Mucosa of stomach (tissue), 1 donor: ENCODE data around the gene CATSPERE.
"Not testable (repeated sequence)": the region's sequence is repeated elsewhere in the genome, so short reads cannot be mapped to it uniquely, and the experiment has no call there.

Experiments used
- H3K27me3 ChIP-seq: one replicate; pipeline ENCODE4 v1.7.0; 2013; ENCODE audit warnings: mild to moderate bottlenecking, low read length; ENCODE audit not compliant: control insufficient read depth, insufficient read depth
- H3K36me3 ChIP-seq: one replicate; pipeline ENCODE4 v1.7.0; 2013; ENCODE audit warnings: low read length; ENCODE audit not compliant: control insufficient read depth, insufficient read depth
- H3K4me1 ChIP-seq: one replicate; pipeline ENCODE4 v1.7.0; 2013; ENCODE audit warnings: mild to moderate bottlenecking, low read length; ENCODE audit not compliant: control insufficient read depth, insufficient read depth
- H3K4me3 ChIP-seq: one replicate; pipeline ENCODE4 v1.7.0; 2013; ENCODE audit warnings: low read length
- H3K9ac ChIP-seq: one replicate; pipeline ENCODE4 v1.7.0; 2013; ENCODE audit warnings: mild to moderate bottlenecking, low read length, moderate library complexity
- H3K9me3 ChIP-seq: one replicate; pipeline ENCODE4 v1.7.0; 2013; ENCODE audit warnings: mild to moderate bottlenecking, low read length, moderate library complexity; ENCODE audit not compliant: control insufficient read depth
- donor health status: Pancreatic carcinoma.

The CATSPERE gene

GRCh38 chr1:244497805-244498204 is 36.7 kb downstream of the CATSPERE start:
- no peak overlapping the region for H3K9ac ChIP-seq
- H3K4me1 ChIP-seq, result no peaks in the 10 kb centered on the region
- no peaks in the 10 kb centered on the region for H3K36me3 ChIP-seq
- H3K9me3 ChIP-seq, result no peaks in the 10 kb centered on the region
- H3K27me3 ChIP-seq, result no peaks in the 10 kb centered on the region
- no peak overlapping the region for H3K4me3 ChIP-seq

- H3K4me1 ChIP-seq, H3K36me3 ChIP-seq, H3K9ac ChIP-seq, H3K9me3 ChIP-seq, H3K27me3 ChIP-seq, H3K4me3 ChIP-seq: not testable (repeated sequence)
These were observed 38.4 kb downstream of the CATSPERE start for GRCh38 chr1:244499484-244499883.

- not testable (repeated sequence) for H3K9ac ChIP-seq, H3K4me1 ChIP-seq, H3K9me3 ChIP-seq, H3K4me3 ChIP-seq, H3K27me3 ChIP-seq, H3K36me3 ChIP-seq
These were observed 39.4 kb downstream of the CATSPERE start for GRCh38 chr1:244500515-244500914.

GRCh38 chr1:244502630-244503029 is 41.6 kb downstream of the CATSPERE start:
- no peaks in the 10 kb centered on the region for H3K4me1 ChIP-seq

GRCh38 chr1:244513493-244513892 is 52.4 kb downstream of the CATSPERE start:
- H3K36me3 ChIP-seq, result no peaks in the 10 kb centered on the region
- no peaks in the 10 kb centered on the region for H3K9me3 ChIP-seq
- H3K4me1 ChIP-seq, result no peaks in the 10 kb centered on the region
- H3K9ac ChIP-seq, result no peak overlapping the region
- H3K4me3 ChIP-seq, result no peak overlapping the region
- no peaks in the 10 kb centered on the region for H3K27me3 ChIP-seq

More at GRCh38 chr1:244502630-244503029, 41.6 kb downstream of the CATSPERE start:
- H3K9me3 ChIP-seq, result no peaks in the 10 kb centered on the region
- no peaks in the 10 kb centered on the region for H3K36me3 ChIP-seq
- no peak overlapping the region for H3K9ac ChIP-seq
- no peaks in the 10 kb centered on the region for H3K27me3 ChIP-seq
- no peak overlapping the region for H3K4me3 ChIP-seq

DNA sequence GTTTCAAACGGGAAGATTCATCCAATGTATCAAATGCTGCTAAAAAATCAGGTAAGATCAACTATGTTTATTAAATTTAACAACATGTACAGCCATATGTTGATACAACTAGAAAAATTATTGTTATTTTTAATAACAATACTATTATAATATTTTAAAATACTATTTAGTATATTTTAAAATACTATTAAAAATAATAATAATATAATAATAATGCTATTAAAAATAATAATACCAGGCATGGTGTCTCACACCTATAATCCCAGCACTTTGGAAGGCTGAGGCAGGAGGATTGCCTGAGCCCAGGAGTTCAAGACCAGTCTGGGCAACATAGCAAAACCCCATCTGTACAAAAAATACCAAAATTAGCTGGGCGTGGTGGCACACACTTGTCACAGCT is 54.6 kb downstream of the CATSPERE start:
- Histone ChIP-seq H3K27me3 (no peaks in the 10 kb centered on the region), H3K9me3 (no peaks in the 10 kb centered on the region), H3K4me3 (no peak overlapping the region), H3K36me3 (no peaks in the 10 kb centered on the region), H3K9ac (no peak overlapping the region), H3K4me1 (no peaks in the 10 kb centered on the region)

DNA sequence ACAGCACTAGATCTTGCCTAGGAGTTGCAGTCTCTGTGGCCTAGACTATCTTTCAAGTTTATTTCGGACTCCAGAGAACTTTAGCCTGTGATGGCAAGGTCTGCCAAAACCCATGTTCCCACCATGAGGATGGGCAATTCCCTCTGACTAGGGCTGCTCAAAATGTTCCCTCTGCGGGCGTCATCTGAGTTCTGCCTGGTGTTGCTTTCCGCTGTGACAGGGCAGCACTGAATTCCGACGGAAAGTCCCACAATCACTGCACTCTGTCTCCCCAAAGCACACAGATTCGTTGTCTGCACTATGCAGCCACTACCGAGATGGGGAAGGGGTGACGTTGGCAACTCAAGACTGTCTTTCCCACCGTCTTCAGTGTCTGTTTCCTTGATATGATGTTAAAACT is 75.2 kb downstream of the CATSPERE start:
- H3K27me3 ChIP-seq, result no peaks in the 10 kb centered on the region
- no peaks in the 10 kb centered on the region for H3K9me3 ChIP-seq
- no peaks in the 10 kb centered on the region for H3K36me3 ChIP-seq
- H3K4me1 ChIP-seq, result no peaks in the 10 kb centered on the region
- H3K9ac ChIP-seq, result no peak overlapping the region
- no peak overlapping the region for H3K4me3 ChIP-seq

GRCh38 chr1:244545511-244545910 is 84.4 kb downstream of the CATSPERE start:
- Histone ChIP-seq H3K27me3 (no peaks in the 10 kb centered on the region), H3K4me1 (no peaks in the 10 kb centered on the region), H3K9ac (no peak overlapping the region), H3K9me3 (no peaks in the 10 kb centered on the region), H3K36me3 (no peaks in the 10 kb centered on the region), H3K4me3 (no peak overlapping the region)

- H3K4me1 ChIP-seq, result no peaks in the 10 kb centered on the region
- H3K9ac ChIP-seq, result no peak overlapping the region
- H3K9me3 ChIP-seq, result no peaks in the 10 kb centered on the region
- no peaks in the 10 kb centered on the region for H3K36me3 ChIP-seq
- no peak overlapping the region for H3K4me3 ChIP-seq
- H3K27me3 ChIP-seq, result no peaks in the 10 kb centered on the region
These were observed 87.6 kb downstream of the CATSPERE start for GRCh38 chr1:244548558-244549115.

GRCh38 chr1:244552336-244552735 is 91.3 kb downstream of the CATSPERE start:
- H3K9ac ChIP-seq, result no peak overlapping the region
- H3K4me3 ChIP-seq, result no peak overlapping the region
- no peaks in the 10 kb centered on the region for H3K36me3 ChIP-seq
- no peaks in the 10 kb centered on the region for H3K9me3 ChIP-seq
- H3K27me3 ChIP-seq, result no peaks in the 10 kb centered on the region
- no peaks in the 10 kb centered on the region for H3K4me1 ChIP-seq

DNA sequence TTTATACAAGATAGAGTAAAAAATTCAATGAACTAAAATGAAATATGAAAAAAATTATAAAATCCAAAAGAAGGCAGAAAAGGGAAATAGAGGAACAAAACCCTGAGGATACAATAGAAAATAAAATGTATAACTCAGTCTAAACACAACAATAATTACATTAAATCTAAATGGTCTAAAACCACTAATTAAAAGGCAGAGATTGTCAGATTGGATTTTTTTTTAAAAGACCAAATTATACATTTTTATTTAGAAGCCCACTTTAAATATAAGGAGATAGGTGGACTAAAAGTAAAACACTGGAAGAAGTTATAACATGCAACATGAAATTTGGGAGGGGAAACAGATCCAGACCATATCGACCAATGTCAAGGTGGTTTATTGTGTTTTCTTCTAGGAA is 95.2 kb downstream of the CATSPERE start:
- H3K9ac ChIP-seq, result no peak overlapping the region
- H3K4me1 ChIP-seq, result no peaks in the 10 kb centered on the region
- no peaks in the 10 kb centered on the region for H3K36me3 ChIP-seq
- H3K27me3 ChIP-seq, result no peaks in the 10 kb centered on the region
- H3K4me3 ChIP-seq, result no peak overlapping the region
- no peaks in the 10 kb centered on the region for H3K9me3 ChIP-seq

GRCh38 chr1:244557565-244557964 is 96.5 kb downstream of the CATSPERE start:
- Histone ChIP-seq H3K9ac (no peak overlapping the region), H3K4me1 (no peaks in the 10 kb centered on the region), H3K4me3 (no peak overlapping the region)

GRCh38 chr1:244559561-244559960 is 98.5 kb downstream of the CATSPERE start:
- H3K36me3 ChIP-seq, result no peaks in the 10 kb centered on the region
- no peaks in the 10 kb centered on the region for H3K9me3 ChIP-seq
- no peak overlapping the region for H3K4me3 ChIP-seq
- no peaks in the 10 kb centered on the region for H3K27me3 ChIP-seq
- H3K4me1 ChIP-seq, result no peaks in the 10 kb centered on the region
- H3K9ac ChIP-seq, result no peak overlapping the region

More at GRCh38 chr1:244557565-244557964, 96.5 kb downstream of the CATSPERE start:
- Histone ChIP-seq H3K9me3 (no peaks in the 10 kb centered on the region), H3K27me3 (no peaks in the 10 kb centered on the region), H3K36me3 (no peaks in the 10 kb centered on the region)
